Lower lobe of right lung (tissue), 2 donors: ENCODE measurements around the gene EPSTI1. TPM values are rescaled to one million over a fixed set of nuclear protein-coding genes. Genes with fewer than 3 reads are reported as not detected.

Experiments used
- ATAC-seq, 2 donors: fragments of 200-7000 bp; cut with Tn5 transposase; one replicate each; pipeline ENCODE4 v1.9.1; 2020 to 2022; ENCODE audit warnings: mild to moderate bottlenecking in 2 of 2, moderate library complexity in 2 of 2
- DNase-seq: peaks from one replicate; pipeline ENCODE4 v3.0.0-alpha.2; 2020
- H3K27ac ChIP-seq: fragments of 200-600 bp; one replicate; pipeline ENCODE4 v1.8.0; 2022
- H3K27me3 ChIP-seq: fragments of 200-600 bp; one replicate; pipeline ENCODE4 v1.8.0; 2022; ENCODE audit warnings: low read depth
- H3K36me3 ChIP-seq: fragments of 200-600 bp; one replicate; pipeline ENCODE4 v1.8.0; 2022; ENCODE audit warnings: mild to moderate bottlenecking
- H3K4me1 ChIP-seq: fragments of 200-600 bp; one replicate; pipeline ENCODE4 v1.8.0; 2022
- H3K4me3 ChIP-seq: fragments of 200-600 bp; one replicate; pipeline ENCODE4 v1.8.0; 2022; ENCODE audit warnings: mild to moderate bottlenecking
- H3K9me3 ChIP-seq: fragments of 200-600 bp; one replicate; pipeline ENCODE4 v1.8.0; 2022
- CTCF ChIP-seq: fragments of 200-600 bp; IDR thresholded peaks from one replicate; pipeline ENCODE4 v1.8.0; 2022; ENCODE audit warnings: antibody characterized with exemption, mild to moderate bottlenecking
- intact Hi-C: fragments of 100-400 bp; cut with DNase I; formaldehyde crosslinking; loops from one replicate; pipeline ENCODE4 v1.11.0; 2022
- total RNA-seq: library from RNA; stranded (reverse); fragmentation: NEBNext Ultra II Directional; extraction: Animal tissue kit (Norgen Biotek cat#: 25700); gene quantifications from one replicate; pipeline ENCODE4 v1.2.1, GENCODE V29; 2021
- donor health status: DM: no; HTN: yes; CAD: no; lungs with severe emphysema.

The EPSTI1 gene
- total RNA-seq, 1 donor from 2014 or later = 38.6 TPM

- Histone ChIP-seq H3K9me3 (no peaks in the 10 kb centered on the region), H3K36me3 (peaks cover 4% of the 10 kb centered on the region), H3K4me3 (no peak overlapping the region), H3K27ac (no peak overlapping the region), H3K4me1 (peaks cover 29% of the 10 kb centered on the region), H3K27me3 (no peaks in the 10 kb centered on the region)
- intact Hi-C loops = no loop called here
- ATAC-seq = peak; percentile 93 to 95
- peak; percentile 82 for TF ChIP-seq CTCF
- peak; percentile 83 for DNase-seq
These were observed 22.4 kb downstream of the EPSTI1 start for GRCh38 chr13:42969565-42970172.

GRCh38 chr13:42968906-42969305 lies 23.1 kb downstream of the EPSTI1 start:
- ATAC-seq (peak; percentile 85 to 89), DNase-seq (peak; percentile 78)
- no peaks in the 10 kb centered on the region for H3K27me3 ChIP-seq
- no peak overlapping the region for H3K27ac ChIP-seq
- peaks cover 29% of the 10 kb centered on the region for H3K4me1 ChIP-seq
- intact Hi-C loops = no loop called here
- peaks cover 6% of the 10 kb centered on the region for H3K36me3 ChIP-seq
- H3K4me3 ChIP-seq = no peak overlapping the region
- no peaks in the 10 kb centered on the region for H3K9me3 ChIP-seq
- no peak for TF ChIP-seq CTCF

GRCh38 chr13:42967660-42968059 lies 24.4 kb downstream of the EPSTI1 start:
- Histone ChIP-seq H3K27ac (no peak overlapping the region), H3K27me3 (no peaks in the 10 kb centered on the region), H3K4me3 (no peak overlapping the region), H3K4me1 (peaks cover 29% of the 10 kb centered on the region), H3K9me3 (no peaks in the 10 kb centered on the region), H3K36me3 (peaks cover 17% of the 10 kb centered on the region)
- intact Hi-C loops = no loop called here
- TF ChIP-seq CTCF = no peak
- no peak for DNase-seq
- ATAC-seq = peak; percentile 53 to 59

GRCh38 chr13:42965281-42965680 lies 26.8 kb downstream of the EPSTI1 start:
- H3K4me1 ChIP-seq = peaks cover 19% of the 10 kb centered on the region
- no peak overlapping the region for H3K27ac ChIP-seq
- ATAC-seq (no peak), DNase-seq (no peak)
- peaks cover 38% of the 10 kb centered on the region for H3K36me3 ChIP-seq
- no peak for TF ChIP-seq CTCF
- intact Hi-C loops = no loop called here
- H3K27me3 ChIP-seq = no peaks in the 10 kb centered on the region
- H3K9me3 ChIP-seq = no peaks in the 10 kb centered on the region
- no peak overlapping the region for H3K4me3 ChIP-seq

- DNase-seq = no peak
- intact Hi-C loops = no loop called here
These were observed 27.3 kb downstream of the EPSTI1 start for GRCh38 chr13:42964761-42965161.

More at GRCh38 chr13:42964761-42965161, 27.3 kb downstream of the EPSTI1 start:
- TF ChIP-seq CTCF = no peak
- Histone ChIP-seq H3K27me3 (no peaks in the 10 kb centered on the region), H3K4me3 (no peak overlapping the region), H3K9me3 (no peaks in the 10 kb centered on the region), H3K4me1 (peaks cover 14% of the 10 kb centered on the region), H3K36me3 (peaks cover 40% of the 10 kb centered on the region), H3K27ac (no peak overlapping the region)
- no peak for ATAC-seq
